GM12892 (cell line): Measurements from ENCODE around the gene LARP4B.

Source experiments
- POLR2A ChIP-seq: IDR thresholded peaks from 2 replicates; pipeline ENCODE4 v1.6.1; 2011; ENCODE audit warnings: low read depth, low read length, control low read depth
- POLR2AphosphoS5 ChIP-seq: IDR thresholded peaks from 2 replicates; pipeline ENCODE4 v1.6.1; 2011; ENCODE audit warnings: low read depth, low read length, control low read depth

- TF ChIP-seq POLR2AphosphoS5 (no peak), POLR2A (no peak)
These were observed 12.0 kb upstream of the LARP4B start for GRCh38 chr10:943334-944033.
